Endodermal cell (in vitro differentiated cells): ENCODE results near the gene CWC27. TPM values are rescaled to one million over a fixed set of nuclear protein-coding genes. Genes with fewer than 3 reads are reported as not detected.

Source experiments
- DNase-seq: peaks from one replicate; pipeline ENCODE4 v3.0.0-alpha.2; 2017
- H3K27ac ChIP-seq: 2 replicates; pipeline ENCODE4 v1.5.1; 2013; ENCODE audit warnings: mild to moderate bottlenecking, low read depth, low read length, moderate library complexity
- H3K27me3 ChIP-seq: 2 replicates; pipeline ENCODE4 v1.6.1; 2013; ENCODE audit warnings: mild to moderate bottlenecking, low read length, moderate library complexity; ENCODE audit not compliant: insufficient read depth, control insufficient read depth, poor library complexity, severe bottlenecking
- H3K36me3 ChIP-seq: 2 replicates; pipeline ENCODE4 v1.7.0; 2013; ENCODE audit warnings: mild to moderate bottlenecking, low read length, moderate library complexity; ENCODE audit not compliant: control insufficient read depth, insufficient read depth
- H3K4me1 ChIP-seq: one replicate; pipeline ENCODE4 v1.7.0; 2013; ENCODE audit warnings: low read length; ENCODE audit not compliant: control insufficient read depth, insufficient read depth
- H3K4me3 ChIP-seq: 2 replicates; pipeline ENCODE4 v1.5.1; 2013; ENCODE audit warnings: mild to moderate bottlenecking, low read length, moderate library complexity
- H3K9ac ChIP-seq: 2 replicates; pipeline ENCODE4 v1.6.1; 2013; ENCODE audit warnings: mild to moderate bottlenecking, low read length, moderate library complexity; ENCODE audit not compliant: poor library complexity, severe bottlenecking; ENCODE audit errors: extremely low read depth
- H3K9me3 ChIP-seq: 2 replicates; pipeline ENCODE4 v1.6.1; 2013; ENCODE audit warnings: mild to moderate bottlenecking, low read length, moderate library complexity; ENCODE audit not compliant: control insufficient read depth
- H3K27ac Mint-ChIP-seq: 2 replicates; pipeline ENCODE4 v1.8.0; 2020; ENCODE audit warnings: mixed read lengths
- H3K27me3 Mint-ChIP-seq: 2 replicates; pipeline ENCODE4 v1.8.0; 2021; ENCODE audit warnings: mild to moderate bottlenecking, mixed read lengths; ENCODE audit not compliant: insufficient read depth
- H3K36me3 Mint-ChIP-seq: 2 replicates; pipeline ENCODE4 v1.8.0; 2020; ENCODE audit warnings: low read depth, mixed read lengths
- H3K4me1 Mint-ChIP-seq: 2 replicates; pipeline ENCODE4 v1.8.0; 2020; ENCODE audit warnings: mixed read lengths
- H3K4me3 Mint-ChIP-seq: 2 replicates; pipeline ENCODE4 v1.8.0; 2020; ENCODE audit warnings: mild to moderate bottlenecking, moderate library complexity, mixed read lengths
- H3K9me3 Mint-ChIP-seq: 2 replicates; pipeline ENCODE4 v1.8.0; 2020; ENCODE audit warnings: mild to moderate bottlenecking, mixed read lengths
- WGBS, 2 experiments: methylation state at CpG; one replicate each; pipeline versions ENCODE4 v1.1.5 to v1.1.7; 2013; ENCODE audit warnings: missing lambda C conversion rate in 2 of 2, mixed read lengths in 1 of 2; ENCODE audit not compliant: insufficient coverage in 1 of 2, insufficient read length in 1 of 2; 5-methylcytosine and 5-hydroxymethylcytosine counted together
- total RNA-seq, 2 donors: library from RNA; stranded (reverse); fragmentation: NEBNext Ultra II Directional in 1 of 2; extraction: Animal tissue kit (Norgen Biotek cat#: 25700) in 1 of 2; gene quantifications; 2 replicates in 1 of 2; 3 replicates in 1 of 2; pipeline ENCODE4 v1.2.1, GENCODE V29; 2021
- TF ChIP-seq, protein P1 (sequence below): fragments of 200-600 bp; sonication (generic); conservative IDR thresholded peaks from 2 replicates; pipeline ENCODE4 v1.5.0; 2021; ENCODE audit warnings: antibody characterized with exemption, mild to moderate bottlenecking

CWC27 gene
- total RNA-seq, 2 donors from 2014 or later = 69.1 to 74.8 TPM

DNA sequence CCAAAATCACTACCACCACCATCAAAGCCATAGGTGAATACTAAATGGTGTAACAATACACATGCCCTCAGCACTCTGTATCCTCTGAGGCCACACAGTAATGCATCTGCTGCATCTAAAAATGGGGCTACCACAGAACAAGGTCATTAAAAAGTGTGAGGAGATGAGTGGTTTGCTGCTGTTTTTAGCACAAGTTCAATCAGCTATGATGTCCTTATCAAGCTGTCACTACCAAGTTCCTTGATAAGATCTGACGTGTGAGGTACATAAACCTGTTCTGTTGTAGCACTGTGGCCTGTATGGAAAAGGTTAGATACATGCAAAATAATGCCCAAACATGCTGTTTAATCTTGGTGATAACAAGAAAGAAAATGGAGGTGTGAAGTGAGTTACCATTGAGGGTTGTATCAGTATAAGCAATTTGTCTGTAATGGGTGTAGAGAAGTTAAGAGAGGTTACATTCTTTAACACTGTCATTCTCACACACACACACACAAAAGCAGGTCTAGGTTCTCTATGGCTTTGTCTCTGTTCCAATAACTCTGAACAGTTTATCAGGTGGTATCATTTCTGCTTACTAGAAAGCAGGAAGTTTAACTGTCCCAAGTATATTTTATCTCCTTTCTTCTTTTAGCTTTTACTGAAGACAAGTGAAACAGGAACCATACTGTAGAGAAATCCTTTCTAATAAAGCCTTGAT is 252.9 kb downstream of the CWC27 start:
- Histone ChIP-seq H3K4me3 (no peak overlapping the region), H3K9ac (no peak overlapping the region), H3K4me1 (peaks cover 6% of the 10 kb centered on the region), H3K36me3 (peaks cover 13% of the 10 kb centered on the region), H3K9me3 (no peaks in the 10 kb centered on the region), H3K27ac (no peak overlapping the region), H3K27me3 (no peaks in the 10 kb centered on the region)
- H3K36me3 Mint-ChIP-seq = peaks cover 10% of the 10 kb centered on the region
- no peak overlapping the region for H3K27ac Mint-ChIP-seq
- 56 to 100% methylated on average over 1 of the region's 1 CpG for WGBS, 2 experiments
- peaks cover 28% of the 10 kb centered on the region for H3K4me1 Mint-ChIP-seq
- H3K9me3 Mint-ChIP-seq = no peaks in the 10 kb centered on the region
- H3K27me3 Mint-ChIP-seq = no peaks in the 10 kb centered on the region
- TF ChIP-seq, protein P1, sequence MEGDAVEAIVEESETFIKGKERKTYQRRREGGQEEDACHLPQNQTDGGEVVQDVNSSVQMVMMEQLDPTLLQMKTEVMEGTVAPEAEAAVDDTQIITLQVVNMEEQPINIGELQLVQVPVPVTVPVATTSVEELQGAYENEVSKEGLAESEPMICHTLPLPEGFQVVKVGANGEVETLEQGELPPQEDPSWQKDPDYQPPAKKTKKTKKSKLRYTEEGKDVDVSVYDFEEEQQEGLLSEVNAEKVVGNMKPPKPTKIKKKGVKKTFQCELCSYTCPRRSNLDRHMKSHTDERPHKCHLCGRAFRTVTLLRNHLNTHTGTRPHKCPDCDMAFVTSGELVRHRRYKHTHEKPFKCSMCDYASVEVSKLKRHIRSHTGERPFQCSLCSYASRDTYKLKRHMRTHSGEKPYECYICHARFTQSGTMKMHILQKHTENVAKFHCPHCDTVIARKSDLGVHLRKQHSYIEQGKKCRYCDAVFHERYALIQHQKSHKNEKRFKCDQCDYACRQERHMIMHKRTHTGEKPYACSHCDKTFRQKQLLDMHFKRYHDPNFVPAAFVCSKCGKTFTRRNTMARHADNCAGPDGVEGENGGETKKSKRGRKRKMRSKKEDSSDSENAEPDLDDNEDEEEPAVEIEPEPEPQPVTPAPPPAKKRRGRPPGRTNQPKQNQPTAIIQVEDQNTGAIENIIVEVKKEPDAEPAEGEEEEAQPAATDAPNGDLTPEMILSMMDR = no peak
- no peak overlapping the region for H3K4me3 Mint-ChIP-seq
- no peak for DNase-seq

- H3K9ac ChIP-seq = no peak overlapping the region
- DNase-seq = no peak
- TF ChIP-seq, protein P1 = no peak
- H3K4me3 ChIP-seq = no peak overlapping the region
- Mint-ChIP-seq H3K4me1 (peaks cover 20% of the 10 kb centered on the region), H3K4me3 (no peak overlapping the region), H3K27ac (no peak overlapping the region), H3K27me3 (no peaks in the 10 kb centered on the region), H3K36me3 (peaks cover 10% of the 10 kb centered on the region), H3K9me3 (no peaks in the 10 kb centered on the region)
- H3K27me3 ChIP-seq = no peaks in the 10 kb centered on the region
- peaks cover 5% of the 10 kb centered on the region for H3K4me1 ChIP-seq
- H3K9me3 ChIP-seq = no peaks in the 10 kb centered on the region
- no peak overlapping the region for H3K27ac ChIP-seq
- peaks cover 13% of the 10 kb centered on the region for H3K36me3 ChIP-seq
Observed at GRCh38 chr5:65022932-65023331, 254.2 kb downstream of the CWC27 start.

GRCh38 chr5:65024681-65025080 is 256.0 kb downstream of the CWC27 start:
- H3K36me3 Mint-ChIP-seq = peaks cover 4% of the 10 kb centered on the region
- no peaks in the 10 kb centered on the region for H3K27me3 Mint-ChIP-seq
- peaks cover 10% of the 10 kb centered on the region for H3K36me3 ChIP-seq
- H3K9me3 ChIP-seq = no peaks in the 10 kb centered on the region
- H3K27me3 ChIP-seq = no peaks in the 10 kb centered on the region
- no peak overlapping the region for H3K27ac ChIP-seq
- no peak overlapping the region for H3K9ac ChIP-seq
- 92 to 100% methylated on average over 1 of the region's 1 CpG for WGBS, 2 experiments
- H3K4me1 ChIP-seq = peaks cover 4% of the 10 kb centered on the region
- no peak overlapping the region for H3K4me3 ChIP-seq
- no peak for DNase-seq
- no peaks in the 10 kb centered on the region for H3K9me3 Mint-ChIP-seq
- H3K4me1 Mint-ChIP-seq = peaks cover 20% of the 10 kb centered on the region
- no peak overlapping the region for H3K27ac Mint-ChIP-seq
- no peak overlapping the region for H3K4me3 Mint-ChIP-seq
- TF ChIP-seq, protein P1 = no peak
